ENCODE results near the gene G6PC1. TPM values are rescaled to one million over a fixed set of nuclear protein-coding genes. Genes with fewer than 3 reads are reported as not detected.

The G6PC1 gene
- total RNA-seq, 1 donor from 2014 or later: not detected

DNA sequence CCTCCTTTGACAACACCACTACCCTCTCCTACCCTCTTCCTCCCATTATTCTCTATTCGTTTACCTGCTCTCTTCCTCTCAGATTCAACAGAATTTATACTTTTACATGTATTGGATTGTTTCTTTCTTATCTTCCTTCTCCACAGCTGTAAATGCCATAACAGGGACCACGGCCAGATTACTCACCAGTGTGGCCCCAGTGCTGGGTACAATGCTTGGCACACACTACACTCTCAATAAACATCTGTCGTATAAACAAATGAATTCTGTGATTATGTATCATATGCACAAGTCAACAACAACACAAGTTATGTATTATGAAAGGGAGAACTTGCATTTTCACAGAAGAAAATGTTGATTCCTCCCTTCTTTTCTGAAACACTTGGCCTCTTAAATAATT lies 43.6 kb downstream of the G6PC1 start:
- no peak for DNase-seq

DNA sequence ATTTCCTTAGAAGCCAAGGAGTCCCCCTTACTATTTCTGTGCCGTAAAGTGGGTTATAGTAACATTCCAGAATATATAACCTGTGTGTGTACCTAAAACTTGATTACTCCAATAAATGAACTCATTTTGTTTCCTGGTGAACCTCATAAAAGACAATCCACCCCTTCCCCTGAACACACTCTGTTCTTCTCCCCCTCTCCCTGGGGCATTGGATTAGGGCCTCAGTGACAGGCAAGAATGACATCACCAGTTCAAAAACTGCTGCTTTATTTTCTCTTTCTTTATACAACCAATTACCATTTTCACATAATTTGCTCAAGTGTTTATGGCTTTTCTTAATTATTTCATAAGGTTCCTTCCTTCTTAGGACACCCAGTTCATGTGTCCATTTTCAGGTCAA lies 46.2 kb downstream of the G6PC1 start:
- DNase-seq: no peak

DNA sequence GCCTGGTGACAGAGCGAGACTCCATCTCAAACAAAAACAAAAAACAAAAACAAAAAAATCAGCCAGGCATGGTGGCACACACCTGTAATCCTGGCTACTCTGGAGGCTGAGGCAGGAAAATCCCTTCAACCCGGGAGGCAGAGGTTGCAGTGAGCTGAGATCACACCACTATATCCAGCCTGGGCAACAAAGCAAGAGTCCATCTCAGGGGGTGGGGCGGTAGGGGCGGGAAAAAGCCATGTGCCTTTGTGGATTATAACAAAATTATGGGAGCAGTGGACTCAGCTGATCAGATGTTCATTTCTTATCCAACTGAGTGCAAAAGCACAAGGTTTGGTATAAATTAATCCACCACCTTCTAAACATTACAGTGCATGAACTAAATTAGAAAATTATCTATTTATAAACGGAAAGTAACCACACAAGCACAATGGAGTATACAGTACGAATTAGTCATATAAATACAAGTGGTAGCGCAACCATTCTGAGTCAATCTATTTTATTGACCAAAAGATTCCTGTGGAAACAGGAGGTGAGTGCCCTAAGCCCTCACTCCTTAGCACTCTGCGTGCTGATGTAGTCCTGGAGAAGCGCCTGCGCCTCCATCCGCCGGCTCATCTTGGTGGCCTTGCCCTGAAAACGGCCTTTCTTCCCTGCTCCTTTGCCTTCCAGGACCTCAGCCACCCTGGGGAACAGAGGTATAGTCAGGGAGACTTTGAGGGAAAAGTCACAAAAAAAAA lies 49.6 kb downstream of the G6PC1 start:
- no peak for DNase-seq

Small RNAs within 50 kb of the gene (small RNA-seq; reads per million reads assigned to genes)
- gene RF00561 (not detected), gene RNU6-287P (not detected)

Other genes with a start within 250 kb of the G6PC1 start
- gene TUBG2, start 241.5 kb upstream of the G6PC1 start, total RNA-seq: 9.4 TPM
- gene PLEKHH3, start 223.8 kb upstream of the G6PC1 start, total RNA-seq: 2.8 TPM
- gene CCR10, start 219.0 kb upstream of the G6PC1 start, total RNA-seq: 0.47 TPM
- 7.5 TPM for gene CNTNAP1, start 218.3 kb upstream of the G6PC1 start, total RNA-seq
- 23.2 TPM for gene EZH1, start 155.8 kb upstream of the G6PC1 start, total RNA-seq
- gene RAMP2, start 139.6 kb upstream of the G6PC1 start, total RNA-seq: 14.3 TPM
- 24.5 TPM for gene VPS25, start 127.3 kb upstream of the G6PC1 start, total RNA-seq
- 0.31 TPM for gene WNK4, start 120.2 kb upstream of the G6PC1 start, total RNA-seq
- gene COA3, start 102.1 kb upstream of the G6PC1 start, total RNA-seq: 61.8 TPM
- gene CNTD1, start 101.9 kb upstream of the G6PC1 start, total RNA-seq: 0.47 TPM
- gene BECN1, start 76.5 kb upstream of the G6PC1 start, total RNA-seq: 57.7 TPM
- gene PSME3, start 67.4 kb upstream of the G6PC1 start, total RNA-seq: 39.8 TPM
- gene AOC2, start 56.2 kb upstream of the G6PC1 start, total RNA-seq: 0.78 TPM
- gene AOC3, start 49.6 kb upstream of the G6PC1 start, total RNA-seq: 0.16 TPM
- 26.8 TPM for gene AARSD1, start 63.7 kb downstream of the G6PC1 start, total RNA-seq
- gene PTGES3L, start 79.3 kb downstream of the G6PC1 start, total RNA-seq: 1.2 TPM
- 13.3 TPM for gene RUNDC1, start 79.8 kb downstream of the G6PC1 start, total RNA-seq
- 891 TPM for gene RPL27, start 97.6 kb downstream of the G6PC1 start, total RNA-seq
- 2.5 TPM for gene IFI35, start 106.0 kb downstream of the G6PC1 start, total RNA-seq
- 58.3 TPM for gene VAT1, start 121.6 kb downstream of the G6PC1 start, total RNA-seq
- 3.6 TPM for gene RND2, start 124.4 kb downstream of the G6PC1 start, total RNA-seq
- gene BRCA1, start 224.6 kb downstream of the G6PC1 start, total RNA-seq: 6.4 TPM